Pancreas (tissue), 10 donors: ENCODE measurements around the gene KRTAP4-4. TPM values are rescaled to one million over a fixed set of nuclear protein-coding genes. Genes with fewer than 3 reads are reported as not detected.
A peak's percentile ranks its signal among the peaks of the same experiment; 100 is the strongest.
"Not testable (repeated sequence)": the region's sequence is repeated elsewhere in the genome, so short reads cannot be mapped to it uniquely, and the experiment has no call there.

Source experiments
- ATAC-seq, 4 donors: fragments of 200-7000 bp; cut with Tn5 transposase; one replicate each; pipeline versions ENCODE4 v1.8.0 to v1.9.1; 2020; ENCODE audit warnings: mild to moderate bottlenecking in 4 of 4, moderate library complexity in 4 of 4
- DNase-seq, 6 donors: peaks; one replicate each; pipeline ENCODE4 v3.0.0-alpha.2; 2020
- FAIRE-seq: peaks from 2 replicates; lab custom pipeline; 2012; peaks lifted over from hg19 to GRCh38; lab: Jason Lieb, UNC
- H3K27ac ChIP-seq, 4 donors: fragments of 200-600 bp; sonication (generic); 1 replicate in 3 of 4; 2 replicates in 1 of 4; pipeline versions ENCODE4 v1.5.0 to v1.8.0; 2020
- H3K27me3 ChIP-seq, 4 donors: fragments of 200-600 bp; one replicate each; pipeline ENCODE4 v1.8.0; 2021
- H3K36me3 ChIP-seq, 3 donors: fragments of 200-600 bp; sonication (generic) in 1 of 3; one replicate each; pipeline versions ENCODE4 v1.5.0 to v1.8.0; 2020 to 2021
- H3K4me1 ChIP-seq, 3 donors: fragments of 200-600 bp; one replicate each; pipeline ENCODE4 v1.8.0; 2021
- H3K4me3 ChIP-seq, 4 donors: fragments of 200-600 bp; sonication (generic) in 2 of 4; one replicate each; pipeline versions ENCODE4 v1.5.0 to v1.8.0; 2020 to 2021
- H3K9me3 ChIP-seq, 4 donors: fragments of 200-600 bp; one replicate each; pipeline ENCODE4 v1.8.0; 2021
- WGBS, 2 donors: extraction: QIAGEN DNeasy Blood & Tissue Kit; methylation state at CpG; one replicate each; pipeline ENCODE4 v1.1.7; 2013; 5-methylcytosine and 5-hydroxymethylcytosine counted together
- intact Hi-C, 3 donors: fragments of 100-400 bp; cut with DNase I; formaldehyde crosslinking; loops; one replicate each; pipeline versions ENCODE4 v1.11.1 to v1.14.2; 2022
- polyA plus RNA-seq, 2 donors: library from polyadenylated mRNA; stranded (reverse); fragments of 200-250 nt; gene quantifications; one replicate each; pipeline ENCODE4 v1.2.3, GENCODE V29; 2013
- total RNA-seq, 6 donors: library from RNA; stranded (reverse); fragmentation: NEBNext Ultra II Directional in 4 of 6; extraction: Animal tissue kit (Norgen Biotek cat#: 25700) in 4 of 6; gene quantifications; one replicate each; pipeline versions ENCODE4 v1.2.1 to v1.2.4, GENCODE V29; 2021 to 2023
- TF ChIP-seq, protein P1 (sequence below), 4 donors: fragments of 200-600 bp; sonication (generic) in 3 of 4; IDR thresholded peaks; one replicate each; pipeline versions ENCODE4 v1.5.0 to v1.8.0; 2021; ENCODE audit warnings: antibody characterized with exemption in 4 of 4
- donor health status: healthy with polysubstance abuse.
- donor health status: DM: no; HTN: no; CAD: no; lungs with moderate emphysema.
- donor health status: DM: no; HTN: no; CAD: no.
- donor health status: control.
- donor health status: control.
- donor health status: Bipolar disorder and iron deficiency.
- donor health status: DM: yes; HTN: yes; CAD: no.
- donor health status: DM: no; HTN: no; CAD: no.
- donor health status: DM: no; HTN: no; CAD: no.
- donor health status: DM: yes; HTN: yes; CAD: no.

The KRTAP4-4 gene
- total and polyA plus RNA-seq, 8 donors, result not detected

DNA sequence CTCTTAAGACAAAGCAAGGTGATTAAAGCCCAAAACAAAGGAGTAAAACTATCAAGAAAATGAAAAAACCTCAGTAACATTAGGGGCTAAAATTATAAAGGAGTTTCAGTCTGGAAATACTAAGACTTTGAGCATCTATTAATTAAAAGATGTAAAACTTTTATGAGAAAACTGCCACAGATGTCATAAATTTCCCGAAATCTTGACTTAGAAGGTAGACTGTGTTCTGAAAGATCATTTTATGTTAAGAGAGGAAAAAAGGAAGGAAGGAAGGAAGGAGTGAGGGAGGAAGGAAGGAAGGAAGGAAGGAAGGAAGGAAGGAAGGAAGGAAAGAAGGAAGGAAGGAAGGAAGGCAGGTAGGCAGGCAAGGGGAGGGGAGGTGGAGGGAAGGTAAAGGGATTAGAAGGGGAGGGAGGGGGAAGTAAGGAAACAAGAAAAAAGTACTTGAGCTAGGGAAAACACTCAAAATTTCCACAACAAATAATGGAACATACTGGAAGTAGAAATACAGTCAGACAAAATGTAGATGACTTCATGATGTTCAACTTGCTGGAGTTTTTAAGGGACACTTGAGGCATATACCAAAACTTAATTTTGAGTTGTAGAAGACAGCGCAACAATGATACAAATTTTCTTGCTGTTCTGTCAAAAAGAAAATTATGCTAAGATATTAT is 12.9 kb downstream of the KRTAP4-4 start:
- H3K9me3 ChIP-seq, result no peaks in the 10 kb centered on the region
- intact Hi-C loops, result no loop called here
- H3K4me3 ChIP-seq, result no peak overlapping the region
- FAIRE-seq (no peak), ATAC-seq (no peak), DNase-seq (no peak)
- TF ChIP-seq, protein P1, sequence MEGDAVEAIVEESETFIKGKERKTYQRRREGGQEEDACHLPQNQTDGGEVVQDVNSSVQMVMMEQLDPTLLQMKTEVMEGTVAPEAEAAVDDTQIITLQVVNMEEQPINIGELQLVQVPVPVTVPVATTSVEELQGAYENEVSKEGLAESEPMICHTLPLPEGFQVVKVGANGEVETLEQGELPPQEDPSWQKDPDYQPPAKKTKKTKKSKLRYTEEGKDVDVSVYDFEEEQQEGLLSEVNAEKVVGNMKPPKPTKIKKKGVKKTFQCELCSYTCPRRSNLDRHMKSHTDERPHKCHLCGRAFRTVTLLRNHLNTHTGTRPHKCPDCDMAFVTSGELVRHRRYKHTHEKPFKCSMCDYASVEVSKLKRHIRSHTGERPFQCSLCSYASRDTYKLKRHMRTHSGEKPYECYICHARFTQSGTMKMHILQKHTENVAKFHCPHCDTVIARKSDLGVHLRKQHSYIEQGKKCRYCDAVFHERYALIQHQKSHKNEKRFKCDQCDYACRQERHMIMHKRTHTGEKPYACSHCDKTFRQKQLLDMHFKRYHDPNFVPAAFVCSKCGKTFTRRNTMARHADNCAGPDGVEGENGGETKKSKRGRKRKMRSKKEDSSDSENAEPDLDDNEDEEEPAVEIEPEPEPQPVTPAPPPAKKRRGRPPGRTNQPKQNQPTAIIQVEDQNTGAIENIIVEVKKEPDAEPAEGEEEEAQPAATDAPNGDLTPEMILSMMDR (IDR thresholded peaks at IDR 0.05), result no peak
- H3K36me3 ChIP-seq, result no peaks in the 10 kb centered on the region
- WGBS, 2 donors, result 84 to 85% methylated on average over 2 of the region's 2 CpGs
- no peaks in the 10 kb centered on the region for H3K4me1 ChIP-seq
- no peak overlapping the region for H3K27ac ChIP-seq
- no peaks in the 10 kb centered on the region for H3K27me3 ChIP-seq

DNA sequence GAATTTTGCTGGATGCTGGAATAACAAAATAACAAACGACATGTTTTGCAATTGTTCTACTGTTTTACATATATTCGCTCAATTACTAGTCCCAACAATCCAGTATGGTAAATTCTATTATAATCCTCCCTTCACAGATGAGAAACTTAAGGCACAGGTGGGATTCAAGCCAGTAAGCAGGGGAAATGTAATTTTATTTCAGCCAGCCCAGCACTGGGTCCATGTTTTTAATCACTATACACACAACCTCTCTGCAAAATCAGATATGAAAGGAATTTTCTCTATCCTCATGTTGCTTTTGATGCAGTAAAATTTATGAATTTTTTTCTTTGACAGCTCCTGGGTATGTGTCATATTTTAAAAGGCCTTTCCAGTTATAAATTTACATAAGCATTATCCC is 15.3 kb downstream of the KRTAP4-4 start:
- FAIRE-seq, result no peak
- Histone ChIP-seq H3K27ac (no peak overlapping the region), H3K9me3 (no peaks in the 10 kb centered on the region), H3K27me3 (no peaks in the 10 kb centered on the region), H3K36me3 (no peaks in the 10 kb centered on the region), H3K4me3 (no peak overlapping the region), H3K4me1 (no peaks in the 10 kb centered on the region)
- TF ChIP-seq, protein P1 (IDR thresholded peaks at IDR 0.05), result no peak
- 62 to 75% methylated on average over 2 of the region's 2 CpGs for WGBS, 2 donors
- no peak for ATAC-seq
- intact Hi-C loops, result no loop called here
- DNase-seq, result no peak

DNA sequence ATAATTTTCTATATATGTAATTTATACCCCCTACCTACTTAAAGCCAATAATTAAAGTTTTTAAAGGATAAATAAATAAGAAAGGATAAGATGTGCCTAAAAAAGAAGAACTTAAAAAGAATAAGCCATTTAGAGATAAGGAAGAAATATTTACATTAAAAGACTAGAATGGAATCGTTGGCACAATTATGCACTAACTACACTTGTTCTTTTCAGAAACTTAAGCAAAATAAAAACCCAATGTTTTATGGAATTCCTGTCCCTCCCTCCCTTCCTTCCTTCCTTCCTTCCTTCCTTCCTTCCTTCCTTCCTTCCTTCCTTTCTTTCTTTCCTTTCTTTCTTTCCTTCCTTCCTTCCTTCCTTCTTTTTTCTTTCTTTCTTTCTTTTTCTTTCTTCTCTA is 15.7 kb downstream of the KRTAP4-4 start:
- no peak overlapping the region for H3K27ac ChIP-seq
- TF ChIP-seq, protein P1 (IDR thresholded peaks at IDR 0.05), result no peak
- no peaks in the 10 kb centered on the region for H3K9me3 ChIP-seq
- DNase-seq (no peak), FAIRE-seq (no peak), ATAC-seq (no peak)
- 81 to 85% methylated on average over 1 of the region's 1 CpG for WGBS, 2 donors
- intact Hi-C loops, result no loop called here
- no peaks in the 10 kb centered on the region for H3K27me3 ChIP-seq
- no peak overlapping the region for H3K4me3 ChIP-seq
- no peaks in the 10 kb centered on the region for H3K4me1 ChIP-seq
- H3K36me3 ChIP-seq, result no peaks in the 10 kb centered on the region

DNA sequence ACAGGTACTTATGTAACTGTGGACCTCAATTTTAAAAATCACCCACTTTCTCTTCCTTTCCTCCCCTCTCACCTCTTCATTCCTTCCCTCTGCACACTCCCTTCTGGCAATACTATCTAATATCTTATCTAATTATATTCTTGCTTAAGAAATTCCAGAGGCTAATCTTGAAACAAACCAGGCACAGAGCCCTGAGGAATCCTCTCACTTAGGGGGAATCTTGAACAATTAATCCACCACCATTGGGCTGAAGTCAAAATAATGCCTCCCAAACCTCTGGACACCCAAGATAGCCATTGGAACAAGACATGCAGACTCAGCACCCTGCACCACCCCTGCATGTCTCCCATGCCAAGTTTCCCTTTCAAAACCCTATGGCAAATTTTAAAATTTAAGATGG is 19.2 kb downstream of the KRTAP4-4 start:
- ATAC-seq, result no peak
- Histone ChIP-seq H3K9me3 (no peaks in the 10 kb centered on the region), H3K4me1 (no peaks in the 10 kb centered on the region), H3K4me3 (no peak overlapping the region), H3K27me3 (no peaks in the 10 kb centered on the region), H3K36me3 (no peaks in the 10 kb centered on the region), H3K27ac (no peak overlapping the region)
- DNase-seq, result no peak
- TF ChIP-seq, protein P1 (IDR thresholded peaks at IDR 0.05), result no peak
- intact Hi-C loops, result no loop called here
- FAIRE-seq, result no peak

DNA sequence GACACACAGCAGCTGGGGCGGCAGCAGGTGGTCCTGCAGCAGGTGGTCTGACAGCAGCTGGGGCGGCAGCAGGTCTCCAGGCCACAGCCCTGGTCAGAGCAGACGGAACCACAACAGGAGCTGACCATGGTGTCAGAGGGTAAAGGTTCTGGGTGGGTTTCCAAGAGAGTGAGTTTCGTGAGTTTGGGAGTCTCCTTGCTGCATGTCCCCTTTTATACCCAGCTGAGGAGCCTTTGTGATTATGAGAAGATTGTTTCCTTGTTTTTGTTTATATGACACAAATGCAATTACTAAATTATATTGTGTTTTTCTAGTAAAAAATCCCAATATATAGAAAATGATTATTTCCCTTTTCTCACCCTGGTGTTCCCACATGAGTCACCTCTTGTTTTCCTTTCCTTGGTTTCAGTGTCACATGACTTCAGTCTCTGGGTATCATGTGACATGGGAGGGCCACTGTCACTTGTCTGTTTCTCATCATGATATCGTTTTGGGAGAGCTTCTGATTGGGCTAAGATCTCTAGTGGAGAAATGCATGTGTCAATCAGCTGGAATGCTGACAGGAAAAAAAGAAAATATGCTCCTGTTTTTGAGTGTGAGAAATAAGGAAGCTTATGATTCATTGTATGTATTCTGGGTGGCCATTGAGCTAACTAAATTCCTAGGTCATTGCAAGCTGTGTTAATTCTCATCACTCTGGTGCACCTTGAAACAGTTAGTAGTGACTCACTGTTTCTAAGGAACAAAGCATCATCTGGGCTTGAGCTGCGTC is 20.0 kb downstream of the KRTAP4-4 start, which contains the start of gene KRTAP4-6:
Gene KRTAP4-6 (minus strand): TSS at position 185 of the 772 bp plus-strand sequence. CDS start 57 bp downstream, at position 128.
- intact Hi-C loops, result no loop called here
- no peak within 1 kb of the TSS for H3K27ac ChIP-seq
- H3K27me3 ChIP-seq, result no peaks in the 10 kb centered on the region
- FAIRE-seq (no peak), DNase-seq (no peak), ATAC-seq (no peak)
- 64 to 79% methylated on average over 6 of the region's 6 CpGs for whole genome bisulfite sequencing, 2 donors
- TF ChIP-seq, protein P1 (IDR thresholded peaks at IDR 0.05), result no peak
- H3K9me3 ChIP-seq, result no peaks in the 10 kb centered on the region
- no peaks in the 10 kb centered on the region for H3K36me3 ChIP-seq
- H3K4me3 ChIP-seq, result no peak within 1 kb of the TSS
- H3K4me1 ChIP-seq, result no peaks in the 10 kb centered on the region

DNA sequence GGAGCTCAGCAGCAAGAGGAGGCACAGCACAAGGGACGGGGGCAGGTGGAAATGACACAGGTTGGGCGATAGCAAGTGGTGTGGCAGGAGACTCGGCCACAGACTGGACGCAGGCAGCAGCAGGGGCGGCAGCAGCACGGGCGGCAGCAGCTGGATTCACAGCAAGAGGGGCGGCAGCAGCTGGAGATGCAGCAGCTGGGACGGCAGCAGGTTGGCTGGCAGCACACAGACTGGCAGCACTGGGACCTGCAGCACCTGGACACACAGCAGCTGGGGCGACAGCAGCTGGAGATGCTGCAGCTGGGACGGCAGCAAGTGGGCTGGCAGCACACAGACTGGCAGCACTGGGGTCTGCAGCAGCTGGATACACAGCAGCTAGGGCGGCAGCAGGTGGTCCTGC is 20.7 kb downstream of the KRTAP4-4 start:
- FAIRE-seq, ATAC-seq, H3K4me3 ChIP-seq, H3K27me3 ChIP-seq, H3K36me3 ChIP-seq, H3K27ac ChIP-seq, H3K4me1 ChIP-seq, H3K9me3 ChIP-seq, intact Hi-C loops: not testable (repeated sequence)
- 69 to 73% methylated on average over 12 of the region's 12 CpGs for WGBS, 2 donors
- peak in 1 of 6 donors; percentile 64 for DNase-seq
